GM19452 (cell line): ENCODE data around the gene ACBD4.

Source experiments
- ATAC-seq: cut with Tn5 transposase; IDR thresholded peaks from one replicate; pipeline ENCODE4 v1.9.1; 2021; ENCODE audit not compliant: unreplicated experiment

The ACBD4 gene, protein sequence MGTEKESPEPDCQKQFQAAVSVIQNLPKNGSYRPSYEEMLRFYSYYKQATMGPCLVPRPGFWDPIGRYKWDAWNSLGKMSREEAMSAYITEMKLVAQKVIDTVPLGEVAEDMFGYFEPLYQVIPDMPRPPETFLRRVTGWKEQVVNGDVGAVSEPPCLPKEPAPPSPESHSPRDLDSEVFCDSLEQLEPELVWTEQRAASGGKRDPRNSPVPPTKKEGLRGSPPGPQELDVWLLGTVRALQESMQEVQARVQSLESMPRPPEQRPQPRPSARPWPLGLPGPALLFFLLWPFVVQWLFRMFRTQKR

DNA sequence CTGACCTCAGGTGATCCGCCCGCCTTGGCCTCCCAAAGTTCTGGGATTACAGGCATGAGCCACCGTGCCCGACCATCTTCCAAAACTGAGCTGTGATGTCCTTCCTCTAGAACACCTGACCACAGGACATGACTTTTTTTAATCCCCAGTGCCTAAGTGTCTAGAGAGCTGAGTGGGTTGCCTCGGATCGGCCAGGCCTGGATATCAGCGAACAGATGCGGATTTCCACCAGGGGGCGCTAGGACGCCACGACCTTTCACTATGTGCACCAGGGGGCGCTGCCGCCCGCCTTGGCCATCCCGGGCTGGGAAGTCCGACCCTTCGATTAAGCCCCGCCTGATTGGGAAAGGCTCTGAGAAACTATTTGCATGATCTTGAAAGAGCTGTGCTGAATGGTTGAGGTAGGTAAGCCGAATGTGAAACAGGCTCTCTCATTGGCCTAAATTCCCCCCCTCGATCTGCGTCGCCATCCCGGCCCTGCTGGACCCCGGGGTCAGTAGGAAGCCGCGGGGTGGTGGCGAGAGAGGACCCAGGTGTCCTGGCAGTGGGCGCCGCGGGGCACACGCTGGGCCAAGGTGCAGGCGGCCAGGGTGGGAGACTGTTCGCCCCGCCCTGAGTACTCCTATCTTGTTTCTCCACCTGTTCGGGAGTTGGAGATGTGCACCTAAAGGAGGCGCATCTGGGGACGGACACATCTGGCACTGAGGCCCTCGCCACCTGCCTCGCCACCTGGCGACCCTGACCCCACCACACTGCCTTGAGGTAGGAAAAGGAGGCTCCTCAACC lies at the start of gene ACBD4:
ACBD4 (plus strand) TSS at position 496 of the 786 bp plus-strand sequence. CDS start 458 bp downstream, outside the sequence.
- peak; percentile 66 for ATAC-seq

DNA sequence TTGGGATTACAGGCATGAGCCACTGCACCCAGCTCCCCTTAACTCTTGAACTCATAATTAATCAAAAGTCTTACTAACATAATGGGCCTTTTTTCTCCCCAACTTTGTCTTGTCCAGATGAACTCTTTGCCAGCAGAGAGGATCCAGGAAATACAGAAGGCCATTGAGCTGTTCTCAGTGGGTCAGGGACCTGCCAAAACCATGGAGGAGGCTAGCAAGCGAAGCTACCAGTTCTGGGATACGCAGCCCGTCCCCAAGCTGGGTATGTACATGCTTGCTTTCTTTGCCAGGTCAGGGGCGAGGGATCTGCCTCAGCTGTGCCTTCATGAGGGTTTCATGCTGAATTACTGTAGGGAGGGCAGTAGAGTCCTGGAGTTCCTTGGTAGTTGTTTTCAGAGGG lies 49.1 kb upstream of the ACBD4 start:
- no peak for ATAC-seq

DNA sequence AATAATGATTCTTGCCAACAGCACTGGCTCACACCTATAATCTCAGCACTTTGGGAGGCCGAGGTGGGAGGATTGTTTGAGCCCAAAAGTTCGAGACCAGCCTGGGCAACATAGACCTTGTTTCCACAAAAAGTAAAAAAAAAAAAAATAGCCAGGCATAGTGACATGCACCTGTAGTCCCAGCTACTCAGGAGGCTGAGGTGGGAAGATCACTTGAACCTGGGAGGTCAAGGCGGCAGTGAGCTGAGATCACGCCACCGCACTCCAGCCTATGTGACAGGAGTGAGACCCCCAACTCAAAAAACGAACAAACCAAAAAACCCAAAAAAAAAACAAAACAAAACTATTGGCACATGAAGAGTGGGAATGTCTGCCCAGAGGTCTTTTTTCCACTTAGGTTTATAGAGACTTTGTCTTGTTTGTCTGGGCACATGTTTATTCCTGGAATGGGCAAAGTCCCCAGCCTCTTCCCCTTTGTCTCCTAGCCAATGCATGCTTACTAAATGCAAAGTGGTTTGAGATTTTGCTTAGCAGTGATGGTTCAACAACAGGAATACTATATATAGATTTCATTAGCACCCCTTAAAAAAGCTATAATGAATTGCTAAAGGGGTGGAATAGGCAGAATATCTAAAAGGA lies 48.5 kb upstream of the ACBD4 start:
- ATAC-seq = no peak

DNA sequence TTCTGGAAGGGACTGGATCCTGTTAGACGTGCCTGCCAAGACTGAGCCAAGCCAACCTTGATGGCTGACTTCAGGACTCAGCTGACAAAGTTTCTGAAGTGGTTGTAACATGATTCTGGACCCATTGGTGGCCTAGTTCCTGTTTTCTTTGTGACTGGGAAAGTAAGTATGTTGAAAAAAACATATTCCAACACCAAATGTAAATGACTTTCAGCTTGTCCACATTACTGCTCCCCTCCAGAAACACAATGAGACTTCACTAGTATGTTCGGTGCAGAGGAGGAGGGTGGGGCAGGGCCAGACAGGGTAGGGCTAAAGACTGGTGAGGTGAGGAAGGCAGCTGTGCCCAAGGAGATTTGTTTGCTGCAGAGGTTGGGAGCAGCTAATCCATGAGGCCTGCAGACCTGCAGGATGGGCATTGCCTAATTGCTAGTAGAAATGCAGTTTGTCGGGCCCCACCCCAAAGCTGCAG lies 47.9 kb upstream of the ACBD4 start:
- no peak for ATAC-seq

DNA sequence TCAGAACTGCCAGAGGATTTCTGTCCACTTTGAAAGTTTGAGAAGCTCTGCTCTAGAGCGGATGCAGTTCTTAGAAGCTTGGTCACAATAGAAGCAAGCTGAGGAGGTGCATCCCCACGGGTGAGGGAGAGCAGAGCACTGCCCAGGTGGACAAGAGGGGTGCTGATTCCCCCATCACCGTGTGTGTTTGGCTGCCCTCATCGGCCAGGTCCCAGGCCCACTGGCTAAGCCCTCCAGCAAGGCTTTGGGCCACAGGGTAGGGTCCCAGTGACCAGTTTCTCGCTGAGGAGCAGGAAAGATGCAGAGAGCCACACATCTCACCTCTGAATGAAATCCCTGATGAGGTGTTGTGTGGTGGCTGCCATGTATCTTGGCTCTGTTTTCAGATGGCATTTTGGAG lies 47.5 kb upstream of the ACBD4 start:
- ATAC-seq = no peak

DNA sequence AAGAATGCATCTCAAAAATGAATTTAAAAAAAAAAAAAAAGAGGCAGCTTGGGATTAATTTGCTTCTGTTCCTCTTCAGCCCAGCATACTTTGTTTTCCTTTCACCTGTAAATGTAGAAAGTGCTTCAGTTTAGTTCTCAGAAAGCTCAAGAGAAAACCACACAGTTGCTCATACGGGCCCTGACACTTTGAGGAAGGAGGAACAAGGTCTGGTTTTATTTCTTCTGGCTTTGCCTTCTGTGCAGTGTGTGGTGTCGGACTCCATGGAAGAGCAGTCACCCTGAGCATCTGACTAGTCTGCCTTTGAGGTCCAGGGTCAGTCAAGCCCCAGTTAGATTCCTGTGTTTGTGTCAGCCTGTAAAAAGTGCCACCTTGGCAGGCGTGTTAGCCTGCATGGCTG lies 46.7 kb upstream of the ACBD4 start:
- no peak for ATAC-seq

DNA sequence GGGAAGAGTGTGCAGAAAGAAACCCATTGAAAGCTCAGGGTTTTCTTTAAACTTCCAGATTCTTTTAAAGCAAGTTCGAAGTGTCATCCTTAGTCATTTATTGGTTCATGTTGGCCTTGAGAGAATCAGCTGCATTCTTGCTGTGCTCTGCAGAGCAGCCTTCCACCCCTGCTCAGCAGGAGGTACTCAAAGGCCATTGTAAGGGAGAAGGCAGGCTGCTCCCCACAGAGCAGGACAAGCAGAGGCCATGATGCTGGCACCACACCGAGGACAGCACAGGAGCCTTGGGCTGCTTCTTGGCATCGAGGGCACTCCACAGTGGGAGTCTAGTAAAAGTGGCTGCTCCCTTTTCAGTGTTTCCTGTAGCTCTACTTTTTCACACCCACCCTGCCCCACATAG lies 44.8 kb upstream of the ACBD4 start:
- ATAC-seq = no peak

DNA sequence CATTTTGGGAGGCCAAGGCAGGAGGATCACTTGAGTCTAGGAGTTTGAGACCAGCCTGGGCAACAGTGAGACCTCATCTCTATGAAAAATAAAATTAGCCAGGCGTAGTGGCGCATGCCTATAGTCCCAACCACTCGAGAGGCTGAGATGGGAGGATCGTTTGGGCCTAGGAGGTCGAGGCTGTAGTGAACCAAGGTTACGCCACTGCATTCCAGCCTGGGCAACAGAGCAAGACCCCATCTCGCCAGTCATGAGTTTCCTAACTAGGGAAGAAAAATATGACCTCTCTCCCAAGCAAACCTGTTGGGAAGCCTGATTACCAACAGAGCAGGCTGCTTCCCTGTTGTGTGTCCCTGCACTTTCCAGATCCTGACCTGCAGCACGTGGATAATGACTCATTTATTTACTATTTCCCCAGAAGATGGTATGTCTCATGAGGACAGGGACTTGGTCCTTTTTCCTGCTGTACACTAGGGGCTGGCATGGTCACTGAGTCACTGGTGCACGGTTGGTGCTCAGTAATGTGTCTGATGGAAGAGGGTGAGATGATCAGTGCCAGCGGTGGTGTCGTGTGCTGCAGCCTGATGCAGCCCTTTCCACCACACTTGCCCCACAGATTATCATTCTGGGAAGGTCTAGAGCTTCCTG lies 43.6 kb upstream of the ACBD4 start:
- no peak for ATAC-seq

DNA sequence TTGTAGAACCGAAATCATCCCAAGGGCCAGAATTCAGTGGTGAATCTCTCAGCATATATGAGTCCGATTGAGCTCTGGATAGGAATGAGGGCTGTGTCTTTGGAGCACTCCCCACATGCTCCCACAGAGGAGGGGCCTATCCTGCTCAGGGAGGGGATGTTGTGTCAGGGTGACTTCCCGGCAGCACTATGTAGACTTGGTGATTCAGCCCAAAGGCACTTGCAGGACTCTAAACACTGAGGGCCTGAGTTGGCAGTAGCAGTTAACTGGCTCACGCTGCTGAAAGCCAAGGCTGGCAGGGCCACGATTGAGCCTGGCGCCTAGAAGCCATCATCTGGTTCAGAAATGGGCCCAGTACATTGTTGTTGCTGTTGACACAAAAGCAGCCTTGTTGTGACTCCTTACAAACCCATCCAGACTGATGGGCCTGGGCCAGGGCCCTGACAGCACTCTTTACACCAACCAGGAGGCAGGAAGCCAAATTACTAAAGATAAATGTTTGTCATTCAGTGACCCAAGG lies 42.5 kb upstream of the ACBD4 start:
- ATAC-seq = no peak

DNA sequence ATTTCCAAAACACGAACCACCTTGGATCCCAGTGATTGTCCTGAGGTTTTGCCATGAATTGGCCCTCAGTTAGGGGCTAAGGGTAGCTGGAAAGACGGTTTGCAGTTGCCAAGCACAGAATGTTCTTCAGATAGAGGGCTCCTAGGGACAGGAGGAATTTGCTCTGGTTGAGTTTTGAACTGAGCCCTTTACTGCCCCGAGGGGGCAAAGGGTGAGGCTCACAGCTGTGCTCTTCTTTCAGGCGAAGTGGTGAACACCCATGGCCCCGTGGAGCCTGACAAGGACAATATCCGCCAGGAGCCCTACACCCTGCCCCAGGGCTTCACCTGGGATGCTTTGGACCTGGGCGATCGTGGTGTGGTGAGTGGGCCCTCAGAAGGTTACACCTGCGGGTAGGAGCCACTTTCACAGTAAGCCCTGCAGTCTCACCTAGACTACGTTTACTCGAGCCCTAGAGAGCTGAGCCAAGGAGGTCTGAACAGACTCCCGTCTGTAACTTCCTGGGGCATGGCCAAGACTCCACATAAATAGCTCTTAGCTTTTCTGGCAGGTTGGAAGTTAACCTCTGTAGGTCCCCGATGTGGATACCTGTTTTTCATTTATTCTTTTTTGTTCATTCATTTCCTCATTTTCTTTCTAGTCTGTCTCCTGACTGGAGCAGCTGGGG lies 41.9 kb upstream of the ACBD4 start:
- no peak for ATAC-seq

DNA sequence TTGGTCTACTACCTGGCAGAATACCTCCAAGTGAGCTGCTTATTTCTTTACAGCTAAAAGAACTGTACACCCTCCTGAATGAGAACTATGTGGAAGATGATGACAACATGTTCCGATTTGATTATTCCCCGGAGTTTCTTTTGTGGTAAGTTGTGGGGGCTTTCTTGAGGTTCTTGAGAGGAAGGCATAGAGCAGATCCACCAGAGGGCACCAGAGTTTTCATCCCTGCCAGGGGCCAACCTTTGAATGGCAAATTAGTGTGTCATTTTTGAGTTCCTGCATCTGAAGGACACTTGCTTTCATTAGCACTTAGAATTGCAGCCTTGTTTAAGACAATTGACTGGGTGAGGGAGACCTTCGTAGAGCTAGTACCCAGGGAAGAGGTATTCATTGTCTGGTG lies 39.3 kb upstream of the ACBD4 start:
- ATAC-seq = no peak

DNA sequence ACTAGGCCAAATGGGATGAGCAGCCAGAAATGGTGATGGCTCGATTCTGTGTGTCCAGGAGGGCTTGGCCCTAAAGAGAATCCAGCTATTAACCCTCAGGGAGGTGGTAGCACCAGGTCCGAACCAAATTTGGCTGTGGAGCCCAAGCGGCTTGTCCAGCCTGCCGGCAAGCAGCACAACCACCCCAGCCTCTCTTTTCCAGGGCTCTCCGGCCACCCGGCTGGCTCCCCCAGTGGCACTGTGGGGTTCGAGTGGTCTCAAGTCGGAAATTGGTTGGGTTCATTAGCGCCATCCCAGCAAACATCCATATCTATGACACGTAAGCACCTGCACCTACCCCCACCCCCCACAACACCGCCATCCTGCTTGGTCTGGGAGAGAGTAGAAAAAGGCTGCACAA lies 38.6 kb upstream of the ACBD4 start:
- no peak for ATAC-seq

DNA sequence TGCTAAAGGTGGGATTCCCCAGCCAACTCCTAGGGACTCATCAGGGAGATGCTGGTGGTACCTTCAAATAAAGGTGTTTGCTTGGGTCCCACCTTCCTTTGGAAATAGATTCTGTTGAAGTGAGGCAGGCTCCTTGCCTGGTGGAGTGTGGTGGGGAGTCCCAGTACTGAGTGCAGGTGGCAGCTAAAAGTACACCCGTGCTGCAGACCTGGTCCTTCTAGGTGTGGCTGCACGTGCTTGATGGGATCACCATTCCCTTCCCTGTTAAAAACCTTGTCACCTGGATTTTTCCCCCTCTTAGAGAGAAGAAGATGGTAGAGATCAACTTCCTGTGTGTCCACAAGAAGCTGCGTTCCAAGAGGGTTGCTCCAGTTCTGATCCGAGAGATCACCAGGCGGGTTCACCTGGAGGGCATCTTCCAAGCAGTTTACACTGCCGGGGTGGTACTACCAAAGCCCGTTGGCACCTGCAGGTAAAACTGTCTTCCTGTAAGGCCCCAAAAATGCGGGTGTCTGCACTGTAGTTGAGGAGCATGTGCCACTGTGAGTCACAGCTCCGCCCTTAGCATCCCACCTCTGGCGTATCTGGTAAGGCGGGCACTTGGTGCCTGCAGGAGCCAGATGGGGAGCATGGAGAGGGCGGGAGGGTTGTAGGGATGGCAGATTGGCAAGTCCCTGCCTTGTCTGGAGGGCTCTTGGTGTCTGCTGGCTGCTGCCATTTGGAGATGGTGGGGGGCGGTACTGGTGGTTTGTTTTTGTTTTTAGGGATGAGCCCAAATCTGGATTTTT lies 37.2 kb upstream of the ACBD4 start:
- no peak for ATAC-seq

DNA sequence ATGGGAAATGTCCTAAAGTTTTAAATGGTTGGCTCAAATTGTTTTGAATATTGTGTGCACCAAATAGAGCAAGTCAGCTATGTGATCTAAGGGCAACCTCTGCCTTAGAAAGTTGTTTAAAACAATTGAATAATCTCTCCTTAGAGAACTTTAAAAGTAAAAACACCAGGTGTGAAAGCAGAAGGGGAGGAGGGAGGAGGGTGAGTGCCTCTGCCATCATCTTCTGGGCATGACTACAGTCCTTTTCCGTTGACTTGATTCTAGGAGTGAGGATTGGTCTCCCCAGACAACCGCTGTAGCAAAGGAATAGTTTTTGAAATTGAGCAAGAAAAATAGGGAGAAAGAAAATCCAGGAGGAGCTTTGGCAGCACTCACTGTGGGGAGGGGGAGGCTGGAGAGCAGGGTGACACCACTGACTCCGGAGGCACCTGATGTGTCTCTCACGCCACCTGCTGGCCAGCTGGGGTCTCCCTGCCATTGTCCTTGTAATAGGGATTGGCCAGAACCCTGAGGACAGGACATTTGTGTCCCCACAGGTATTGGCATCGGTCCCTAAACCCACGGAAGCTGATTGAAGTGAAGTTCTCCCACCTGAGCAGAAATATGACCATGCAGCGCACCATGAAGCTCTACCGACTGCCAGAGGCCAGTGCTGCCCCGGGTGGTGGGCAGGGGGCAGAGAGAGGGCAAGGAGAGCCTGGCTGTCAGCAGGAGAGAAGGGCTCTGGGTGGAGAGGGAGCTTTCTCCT lies 36.4 kb upstream of the ACBD4 start:
- ATAC-seq = no peak

DNA sequence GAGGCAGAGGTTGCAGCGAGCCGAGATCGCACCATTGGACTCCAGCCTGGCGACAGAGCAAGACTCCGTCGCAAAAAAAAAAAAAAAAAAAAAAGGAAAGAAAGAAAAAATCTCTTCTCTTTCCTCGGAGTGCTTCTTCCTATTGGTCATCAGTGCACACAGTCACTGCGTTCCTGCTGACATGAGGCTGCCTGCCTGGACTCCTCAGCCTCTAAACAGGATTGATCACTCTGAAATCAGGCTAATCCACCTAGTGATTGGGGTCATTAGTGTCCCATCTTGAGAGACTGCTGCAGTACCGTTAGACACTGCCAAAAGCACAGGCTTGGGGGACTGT lies 34.0 kb upstream of the ACBD4 start:
- ATAC-seq = no peak

DNA sequence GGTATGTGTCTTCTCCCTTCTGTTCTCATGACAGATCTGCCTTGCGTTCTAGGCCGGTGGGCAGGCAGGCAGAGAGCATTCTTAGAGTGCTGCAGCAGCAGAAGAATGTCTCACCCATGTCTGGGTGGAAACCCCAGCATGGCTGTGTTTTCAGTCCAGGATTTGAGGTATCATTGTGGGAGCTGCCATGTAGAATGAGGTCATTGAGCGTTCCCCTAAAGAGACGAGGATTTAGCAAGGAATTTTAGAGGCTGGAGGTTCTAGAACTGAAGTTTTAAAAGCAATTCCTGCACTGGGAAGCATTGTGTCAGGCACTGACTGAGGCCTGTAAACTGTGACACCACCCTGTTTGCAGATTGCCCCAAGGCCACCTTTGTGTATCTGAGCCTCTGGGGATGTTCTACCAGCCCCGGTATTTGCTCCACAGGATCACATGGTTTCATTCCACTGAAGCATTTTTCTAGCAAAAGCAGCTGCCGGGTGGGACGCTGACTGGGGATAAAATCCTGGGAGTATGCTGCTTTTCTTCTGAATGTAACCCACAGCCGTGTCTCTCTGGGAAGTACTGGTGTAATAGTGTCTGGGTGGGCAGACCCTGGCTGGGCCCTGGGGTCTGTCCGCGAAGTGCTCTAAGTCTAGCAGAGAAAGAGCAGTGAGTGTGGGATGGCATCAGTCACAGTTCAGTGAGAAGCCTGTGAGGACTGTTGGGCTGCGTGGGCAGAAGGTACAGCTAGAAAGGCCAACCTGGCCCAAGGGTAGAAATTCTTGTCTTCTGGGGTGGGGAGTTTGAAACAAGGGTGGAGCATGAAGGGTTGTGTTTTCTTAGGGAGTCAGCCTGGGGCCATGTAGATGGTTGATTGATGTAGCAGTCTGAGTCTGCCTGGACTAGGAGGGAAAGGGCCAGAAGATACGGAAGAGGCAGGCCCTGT lies 33.3 kb upstream of the ACBD4 start:
- no peak for ATAC-seq

DNA sequence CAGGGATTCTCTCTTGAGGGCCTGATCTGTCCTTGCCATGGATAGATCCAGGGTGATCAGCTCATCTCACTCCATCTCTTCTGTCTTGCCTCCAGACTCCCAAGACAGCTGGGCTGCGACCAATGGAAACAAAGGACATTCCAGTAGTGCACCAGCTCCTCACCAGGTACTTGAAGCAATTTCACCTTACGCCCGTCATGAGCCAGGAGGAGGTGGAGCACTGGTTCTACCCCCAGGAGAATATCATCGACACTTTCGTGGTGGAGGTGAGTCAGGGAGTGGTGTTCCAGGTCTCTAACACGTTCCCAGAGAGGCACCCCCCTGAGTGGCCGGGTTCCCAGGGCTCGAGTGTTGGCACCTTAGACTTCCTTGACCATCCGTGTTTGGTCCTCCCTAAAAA lies 32.6 kb upstream of the ACBD4 start:
- no peak for ATAC-seq

DNA sequence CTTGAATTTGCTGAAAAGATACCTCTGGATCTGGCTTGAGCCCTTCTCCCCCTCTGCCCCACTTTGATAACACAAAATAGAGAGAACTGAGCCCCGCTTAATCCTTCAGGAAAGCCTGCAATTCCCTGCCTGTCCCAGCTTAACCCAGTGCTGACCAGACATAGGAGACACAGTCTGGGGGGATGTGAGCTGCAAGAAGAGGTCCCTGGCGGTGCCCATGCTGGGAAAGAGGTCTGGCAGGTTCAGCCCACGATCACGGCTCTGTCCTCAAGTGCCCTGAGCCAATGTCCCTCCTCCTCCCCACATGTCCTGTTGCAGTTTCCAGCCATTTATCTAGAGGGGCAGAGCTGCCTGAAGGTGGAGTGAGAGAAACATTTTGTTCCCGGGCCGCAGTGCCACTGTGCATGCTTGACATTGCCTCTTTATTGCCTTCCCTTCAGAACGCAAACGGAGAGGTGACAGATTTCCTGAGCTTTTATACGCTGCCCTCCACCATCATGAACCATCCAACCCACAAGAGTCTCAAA lies 32.2 kb upstream of the ACBD4 start:
- ATAC-seq = no peak
